Activated naive CD8-positive, alpha-beta T cell treated with anti-CD3 and anti-CD28 coated beads, Interleukin-2, amount 50 U/mL, for 24 hours (primary cell): ENCODE results near the gene TP53INP2.
A peak's percentile ranks its signal among the peaks of the same experiment; 100 is the strongest.
"Not testable (repeated sequence)": the region's sequence is repeated elsewhere in the genome, so short reads cannot be mapped to it uniquely, and the experiment has no call there.

ENCODE experiments used
- ATAC-seq: fragments of 150-1000 bp; cut with Tn5 transposase; one replicate; pipeline ENCODE4 v1.10.0; 2021
- DNase-seq: peaks from one replicate; pipeline ENCODE4 v3.0.0; 2021
- H3K27ac Mint-ChIP-seq: one replicate; pipeline ENCODE4 v1.8.0; 2021; ENCODE audit warnings: mild to moderate bottlenecking, mixed read lengths
- H3K27me3 Mint-ChIP-seq: one replicate; pipeline ENCODE4 v1.8.0; 2021; ENCODE audit warnings: mixed read lengths
- H3K36me3 Mint-ChIP-seq: one replicate; pipeline ENCODE4 v1.8.0; 2021; ENCODE audit warnings: low read depth, mixed read lengths
- H3K4me1 Mint-ChIP-seq: one replicate; pipeline ENCODE4 v1.8.0; 2021; ENCODE audit warnings: mixed read lengths
- H3K4me3 Mint-ChIP-seq: one replicate; pipeline ENCODE4 v1.8.0; 2021; ENCODE audit warnings: mild to moderate bottlenecking, moderate library complexity, mixed read lengths
- H3K9me3 Mint-ChIP-seq: one replicate; pipeline ENCODE4 v1.8.0; 2021; ENCODE audit warnings: mixed read lengths

TP53INP2 gene

DNA sequence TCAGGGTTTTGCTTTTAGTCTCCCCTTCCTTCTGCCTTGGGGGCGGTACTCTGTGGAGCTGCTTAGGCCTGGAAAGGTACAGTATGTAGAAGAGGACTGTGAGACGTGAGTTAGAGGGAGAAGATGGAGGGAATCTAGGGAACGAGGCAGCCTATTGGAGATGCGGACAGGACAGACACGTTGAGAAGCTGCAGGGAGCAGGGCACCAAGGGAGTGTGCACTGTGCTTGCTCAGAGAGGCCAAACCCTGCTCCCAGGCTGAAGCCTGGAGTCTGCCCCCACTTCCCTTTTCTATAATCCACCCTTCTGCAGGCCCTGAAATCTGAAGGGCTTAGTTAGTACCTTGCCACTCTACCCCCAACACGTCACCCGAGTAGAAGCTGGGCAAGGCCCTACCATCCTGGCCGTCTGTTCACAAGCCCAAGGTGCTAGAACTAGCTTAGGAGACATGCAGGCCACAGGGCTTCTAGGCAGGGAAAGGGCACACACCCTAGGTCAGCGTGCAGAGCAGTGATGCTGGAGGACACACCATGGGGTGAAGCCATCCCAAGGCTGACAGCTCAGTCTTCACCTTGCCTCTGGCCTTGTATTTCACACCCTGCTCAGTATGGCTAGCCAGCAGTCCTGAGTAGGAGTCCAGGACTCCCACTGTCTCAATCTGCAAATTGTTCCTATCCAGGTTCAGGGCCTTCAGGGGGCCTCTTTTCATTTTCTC is 6.9 kb downstream of the TP53INP2 start:
- Mint-ChIP-seq H3K4me3 (peak overlapping the region; percentile 88), H3K9me3 (no peaks in the 10 kb centered on the region), H3K36me3 (peaks cover 10% of the 10 kb centered on the region), H3K27ac (no peak overlapping the region), H3K4me1 (peaks cover 25% of the 10 kb centered on the region), H3K27me3 (no peaks in the 10 kb centered on the region)
- ATAC-seq (no peak), DNase-seq (no peak)

DNA sequence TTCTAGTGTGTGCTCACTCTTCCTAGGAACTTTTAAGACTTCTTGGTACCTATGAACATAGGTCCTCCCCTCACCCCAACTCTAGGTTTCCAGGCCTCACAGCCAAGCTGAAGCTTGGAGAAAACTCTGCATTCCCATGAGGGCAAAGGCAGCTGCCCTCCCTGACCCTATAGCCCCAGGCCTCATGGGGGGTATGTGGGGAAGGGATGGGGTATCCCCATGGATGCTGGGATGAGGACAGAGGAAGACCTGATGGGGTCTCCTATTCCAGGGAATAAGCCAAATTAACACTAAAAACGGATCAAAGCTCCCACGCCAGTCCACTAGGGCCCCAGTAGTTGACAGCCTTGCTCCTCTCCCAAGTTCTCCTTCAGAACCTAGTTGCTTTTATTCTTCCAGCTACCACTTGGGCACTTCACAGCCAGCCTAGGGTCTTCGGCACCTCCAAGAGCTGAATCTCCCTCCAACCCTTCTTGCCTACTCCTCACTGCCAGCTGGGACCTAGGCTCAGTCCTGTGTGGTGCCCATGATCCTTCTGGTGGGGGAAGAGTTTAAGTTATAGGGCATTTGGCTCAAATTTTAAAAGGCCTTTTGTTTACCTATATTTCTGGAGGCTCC is 7.8 kb downstream of the TP53INP2 start:
- Mint-ChIP-seq H3K9me3 (no peaks in the 10 kb centered on the region), H3K36me3 (peaks cover 10% of the 10 kb centered on the region), H3K4me3 (no peak overlapping the region), H3K27ac (no peak overlapping the region), H3K4me1 (peaks cover 25% of the 10 kb centered on the region), H3K27me3 (no peaks in the 10 kb centered on the region)
- no peak for DNase-seq
- ATAC-seq, result no peak

DNA sequence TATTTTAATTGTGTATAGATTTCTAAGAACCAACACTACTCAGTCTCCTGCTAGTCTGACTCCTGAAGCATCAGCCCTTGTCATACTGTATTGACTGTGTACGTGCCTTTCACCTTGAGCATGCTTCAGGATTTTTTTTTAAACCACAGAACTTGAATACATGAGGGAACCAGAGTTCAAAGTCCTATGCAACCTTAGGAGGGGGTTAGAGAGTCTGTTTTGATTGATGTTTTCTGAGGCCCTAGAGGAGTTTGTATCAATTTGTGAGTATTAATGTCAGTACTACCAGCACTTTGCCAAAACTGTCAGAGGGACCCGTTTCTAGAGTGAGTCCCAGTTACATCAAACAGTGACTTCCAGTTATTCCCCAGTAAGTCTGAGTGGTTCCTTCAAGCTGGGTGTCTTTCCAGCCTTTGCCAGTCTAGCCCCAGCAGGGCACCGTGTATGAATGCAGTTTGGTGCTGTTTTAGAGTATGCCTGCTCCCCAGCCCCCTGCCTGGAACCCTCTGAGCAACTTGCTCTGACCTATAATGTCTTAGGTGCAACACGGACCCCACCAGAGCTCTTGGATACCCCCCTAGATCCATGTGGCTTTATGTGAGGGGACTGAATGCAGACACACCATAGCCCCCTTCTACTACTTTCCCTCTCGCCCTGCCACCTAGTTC is 8.5 kb downstream of the TP53INP2 start:
- DNase-seq, result no peak
- ATAC-seq, result no peak
- no peaks in the 10 kb centered on the region for H3K27me3 Mint-ChIP-seq
- H3K36me3 Mint-ChIP-seq, result peaks cover 12% of the 10 kb centered on the region
- peaks cover 26% of the 10 kb centered on the region for H3K4me1 Mint-ChIP-seq
- H3K27ac Mint-ChIP-seq, result no peak overlapping the region
- no peaks in the 10 kb centered on the region for H3K9me3 Mint-ChIP-seq
- no peak overlapping the region for H3K4me3 Mint-ChIP-seq

DNA sequence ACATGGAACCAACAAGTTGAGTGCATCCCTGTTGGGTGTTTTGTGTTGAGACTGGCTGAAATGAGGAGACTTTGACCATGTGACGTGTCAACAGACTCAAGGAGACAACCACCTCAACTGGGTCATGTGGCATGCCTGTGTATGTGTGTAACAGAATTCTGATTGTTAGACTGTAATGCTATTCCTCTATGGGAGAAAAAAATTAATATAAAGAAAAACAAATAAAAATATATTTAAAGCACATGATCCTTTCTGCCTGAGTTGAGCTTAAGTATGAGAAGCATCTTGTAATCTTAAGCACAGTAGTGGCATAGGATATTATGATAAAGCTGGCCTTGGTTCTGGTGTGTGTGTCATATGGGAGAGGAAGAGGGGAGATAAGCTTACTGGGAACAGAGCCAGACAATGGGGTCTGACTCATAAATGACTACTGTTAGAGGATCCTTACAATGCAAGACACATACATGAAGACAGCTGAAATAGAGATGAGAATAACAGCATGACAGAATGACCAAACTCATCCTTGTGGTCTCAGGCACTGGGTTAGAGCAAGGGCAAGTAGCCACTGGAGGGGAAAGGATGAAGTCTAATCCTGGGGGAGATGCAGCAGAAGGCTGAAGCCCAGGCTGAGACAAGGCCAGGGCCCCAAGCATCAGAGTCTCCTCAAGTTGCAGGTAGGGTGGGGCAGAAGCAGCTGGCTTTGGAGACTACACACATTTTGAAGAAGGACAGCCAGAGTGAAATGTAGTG is 9.2 kb downstream of the TP53INP2 start:
- ATAC-seq (peak; percentile 5), DNase-seq (no peak)
- no peaks in the 10 kb centered on the region for H3K9me3 Mint-ChIP-seq
- no peak overlapping the region for H3K27ac Mint-ChIP-seq
- H3K27me3 Mint-ChIP-seq, result no peaks in the 10 kb centered on the region
- peaks cover 25% of the 10 kb centered on the region for H3K4me1 Mint-ChIP-seq
- H3K4me3 Mint-ChIP-seq, result no peak overlapping the region
- H3K36me3 Mint-ChIP-seq, result peaks cover 13% of the 10 kb centered on the region

DNA sequence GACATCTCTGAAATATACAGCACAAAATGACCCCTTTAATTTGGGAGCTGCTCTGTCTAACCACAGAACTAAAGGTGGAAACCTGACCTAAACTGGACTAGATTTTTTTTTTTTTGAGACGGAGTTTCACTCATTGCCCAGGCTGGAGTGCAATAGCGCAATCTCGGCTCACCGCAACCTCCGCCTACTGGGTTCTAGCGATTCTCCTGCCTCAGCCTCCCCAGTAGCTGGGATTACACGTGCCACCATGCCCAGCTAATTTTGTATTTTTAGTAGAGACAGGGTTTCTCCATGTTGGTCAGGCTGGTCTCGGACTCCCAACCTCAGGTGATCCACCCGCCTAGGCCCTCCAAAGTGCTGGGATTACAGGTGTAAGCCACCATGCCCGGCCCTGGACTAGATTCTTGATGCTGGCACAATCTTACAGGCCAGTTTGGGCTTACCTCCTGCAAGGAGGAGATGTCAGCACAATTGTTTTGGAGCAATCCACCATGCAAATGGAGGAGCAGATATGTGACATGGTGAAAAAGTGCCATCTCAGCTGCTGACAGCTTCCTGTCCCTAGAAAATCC is 9.9 kb downstream of the TP53INP2 start:
- H3K4me1 Mint-ChIP-seq, result peaks cover 26% of the 10 kb centered on the region
- not testable (repeated sequence) for ATAC-seq

DNA sequence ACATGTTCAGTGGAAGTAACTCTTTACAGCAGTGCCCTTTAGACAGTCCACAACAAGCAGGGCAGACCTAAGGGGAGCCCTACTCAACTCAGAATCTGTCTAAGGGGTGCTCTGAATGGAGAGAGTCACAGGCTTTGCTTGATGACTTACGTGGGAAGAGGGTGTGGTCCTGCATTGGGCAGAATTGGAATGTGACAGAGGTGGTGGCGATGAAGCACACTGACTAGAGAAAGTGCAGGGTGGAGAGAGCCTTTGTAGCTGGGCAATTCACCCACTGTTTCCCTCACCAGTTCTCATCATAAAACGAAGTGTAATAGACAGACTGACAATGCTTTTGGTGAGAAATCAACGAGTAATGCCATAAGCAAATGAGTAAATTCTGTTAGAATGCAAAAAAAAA is 11.2 kb downstream of the TP53INP2 start:
- ATAC-seq (no peak), DNase-seq (no peak)
- H3K4me1 Mint-ChIP-seq, result peaks cover 36% of the 10 kb centered on the region
- H3K4me3 Mint-ChIP-seq, result no peak overlapping the region
- no peaks in the 10 kb centered on the region for H3K9me3 Mint-ChIP-seq
- no peaks in the 10 kb centered on the region for H3K27me3 Mint-ChIP-seq
- H3K36me3 Mint-ChIP-seq, result peaks cover 13% of the 10 kb centered on the region
- H3K27ac Mint-ChIP-seq, result no peak overlapping the region

More for the DNA sequence above, 9.9 kb downstream of the TP53INP2 start:
- H3K4me3 Mint-ChIP-seq, H3K9me3 Mint-ChIP-seq, H3K27me3 Mint-ChIP-seq, H3K27ac Mint-ChIP-seq, DNase-seq: not testable (repeated sequence)
- peaks cover 13% of the 10 kb centered on the region for H3K36me3 Mint-ChIP-seq

DNA sequence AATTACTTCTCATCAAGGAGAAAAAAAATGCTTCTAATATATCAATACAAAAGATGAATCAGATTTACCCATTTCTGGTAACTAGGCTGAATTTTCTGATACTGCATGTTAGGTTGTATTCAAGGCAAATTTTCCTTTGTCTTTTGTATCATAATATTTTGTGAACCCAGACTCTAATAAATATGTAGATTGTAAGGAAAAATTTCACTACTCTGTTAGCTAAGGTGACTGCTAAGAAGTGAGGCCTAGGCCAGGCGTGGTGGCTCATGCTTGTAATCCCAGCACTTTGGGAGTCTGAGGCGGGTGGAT is 12.7 kb downstream of the TP53INP2 start:
- H3K4me1 Mint-ChIP-seq, result peaks cover 34% of the 10 kb centered on the region
- no peaks in the 10 kb centered on the region for H3K9me3 Mint-ChIP-seq
- H3K36me3 Mint-ChIP-seq, result peaks cover 13% of the 10 kb centered on the region
- no peaks in the 10 kb centered on the region for H3K27me3 Mint-ChIP-seq
- DNase-seq (no peak), ATAC-seq (no peak)
- H3K4me3 Mint-ChIP-seq, result no peak overlapping the region
- H3K27ac Mint-ChIP-seq, result no peak overlapping the region

DNA sequence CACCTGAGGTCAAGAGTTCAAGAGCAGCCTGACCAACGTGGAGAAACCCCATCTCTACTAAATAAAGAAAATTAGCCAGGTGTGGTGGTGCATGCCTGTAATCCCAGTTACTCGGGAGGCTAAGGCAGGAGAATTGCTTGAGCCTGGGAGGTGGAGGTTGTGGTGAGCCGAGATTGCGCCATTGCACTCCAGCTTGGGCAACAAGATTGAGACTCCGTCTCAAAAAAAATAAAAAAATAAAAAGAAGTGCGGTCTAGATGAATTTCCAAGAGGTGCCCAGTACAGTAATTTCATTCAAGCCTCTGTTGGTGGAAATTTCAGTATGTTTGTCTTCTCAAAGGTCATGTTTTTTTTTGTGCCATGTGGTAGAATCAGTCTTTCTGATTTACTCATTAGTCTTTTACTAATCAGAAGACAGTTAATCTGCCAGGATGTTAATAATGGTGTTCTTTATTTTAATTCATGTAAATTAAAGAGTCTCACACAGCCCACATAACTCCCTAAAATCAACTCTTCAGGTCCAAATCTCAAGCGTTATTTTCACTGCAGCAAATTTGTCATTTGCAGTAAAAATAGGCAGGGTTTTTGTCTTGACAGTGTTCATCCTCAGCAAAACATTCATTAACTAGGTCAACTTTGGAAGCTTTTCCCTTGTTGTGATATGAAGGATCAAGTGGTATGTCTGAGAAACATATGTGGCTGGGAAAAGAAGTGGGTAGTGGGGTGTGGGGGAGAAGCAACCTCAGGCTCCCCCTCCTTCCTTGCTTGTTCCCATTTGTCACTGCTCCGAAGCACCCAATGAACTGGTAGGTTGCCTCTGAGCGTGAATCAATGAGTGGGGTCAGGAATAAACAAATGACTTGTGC is 13.3 kb downstream of the TP53INP2 start:
- no peak overlapping the region for H3K27ac Mint-ChIP-seq

DNA sequence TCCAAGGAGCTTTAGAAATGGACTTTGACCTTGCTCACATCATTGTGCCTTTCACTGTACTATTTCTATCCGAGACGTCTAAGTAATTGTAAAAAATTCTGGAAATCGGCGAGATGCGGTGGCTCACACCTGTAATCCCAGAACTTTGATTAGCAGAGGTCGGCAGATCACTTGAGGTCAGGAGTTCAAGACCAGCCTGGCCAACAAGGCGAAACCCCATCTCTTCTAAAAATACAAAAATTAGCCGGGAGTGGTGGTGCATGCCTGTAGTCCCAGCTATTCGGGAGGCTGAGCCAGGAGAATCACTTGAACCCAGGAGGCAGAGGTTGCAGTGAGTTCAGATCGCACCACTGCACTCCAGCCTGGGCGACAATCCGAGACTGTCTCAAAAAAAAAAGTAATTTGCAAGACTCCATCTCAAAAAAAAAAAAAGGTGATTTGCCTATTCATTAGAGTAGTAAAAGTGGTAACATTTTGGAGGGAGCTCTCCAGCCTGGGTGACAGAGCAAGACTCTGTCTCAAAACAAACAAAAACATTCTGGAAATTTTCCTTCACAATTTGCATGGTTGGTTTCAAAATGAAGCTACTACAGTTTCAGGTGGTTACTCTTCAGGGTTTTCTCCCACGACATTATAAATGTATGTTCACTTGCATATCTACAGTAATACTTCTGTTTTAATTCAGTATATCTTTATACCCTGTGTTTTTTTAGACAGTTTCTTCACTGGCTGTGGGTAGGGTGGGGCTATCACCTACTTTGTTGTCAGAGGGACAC is 15.3 kb downstream of the TP53INP2 start:
- DNase-seq, H3K36me3 Mint-ChIP-seq, H3K27ac Mint-ChIP-seq, H3K9me3 Mint-ChIP-seq, H3K4me3 Mint-ChIP-seq, H3K27me3 Mint-ChIP-seq: not testable (repeated sequence)
- peak; percentile 75 for ATAC-seq
- H3K4me1 Mint-ChIP-seq, result peaks cover 26% of the 10 kb centered on the region

More for the DNA sequence above, 13.3 kb downstream of the TP53INP2 start:
- H3K36me3 Mint-ChIP-seq, result peaks cover 13% of the 10 kb centered on the region
- ATAC-seq (no peak), DNase-seq (no peak)
- H3K4me3 Mint-ChIP-seq, result no peak overlapping the region
- no peaks in the 10 kb centered on the region for H3K9me3 Mint-ChIP-seq
- peaks cover 34% of the 10 kb centered on the region for H3K4me1 Mint-ChIP-seq
- no peaks in the 10 kb centered on the region for H3K27me3 Mint-ChIP-seq

DNA sequence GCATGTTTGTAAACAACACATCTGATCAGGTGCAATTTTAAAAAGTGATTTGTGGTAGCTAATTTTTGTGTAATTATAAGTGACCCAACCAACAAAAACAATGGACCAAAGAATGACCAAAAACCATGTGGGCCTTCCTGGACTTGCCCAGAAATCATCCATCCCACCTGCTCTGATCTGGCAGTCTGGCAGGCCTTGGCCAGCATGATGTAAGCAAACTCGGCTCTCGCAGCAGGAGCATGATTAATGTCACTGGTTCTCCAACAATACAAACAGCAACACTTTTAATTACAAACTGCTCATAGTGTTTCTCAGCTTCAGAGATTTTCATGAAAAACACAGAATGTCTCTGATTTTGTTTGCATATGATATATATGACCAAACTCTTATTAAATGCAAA is 16.1 kb downstream of the TP53INP2 start:
- Mint-ChIP-seq H3K27ac (no peak overlapping the region), H3K36me3 (peaks cover 4% of the 10 kb centered on the region)

DNA sequence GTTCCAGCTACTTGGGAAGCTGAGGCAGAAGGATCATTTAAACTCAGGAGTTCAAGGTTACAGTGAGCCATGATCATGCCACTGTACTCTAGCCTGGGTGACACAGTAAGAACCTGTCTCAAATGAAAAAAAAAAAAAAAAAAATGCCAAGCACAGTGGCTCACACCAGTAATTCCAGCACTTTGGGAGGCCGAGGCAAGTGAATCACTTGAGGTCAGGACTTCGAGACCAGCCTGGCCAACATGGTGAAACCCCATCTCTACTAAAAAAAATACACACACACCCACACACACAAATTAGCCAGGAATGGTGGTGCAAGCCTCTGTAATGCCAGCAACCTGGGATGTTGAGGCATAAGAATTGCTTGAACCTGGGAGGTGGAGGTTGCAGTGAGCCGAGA is 18.4 kb downstream of the TP53INP2 start:
- not testable (repeated sequence) for H3K9me3 Mint-ChIP-seq, ATAC-seq, H3K27ac Mint-ChIP-seq, H3K27me3 Mint-ChIP-seq, DNase-seq, H3K4me3 Mint-ChIP-seq
- H3K4me1 Mint-ChIP-seq, result peaks cover 26% of the 10 kb centered on the region
- peaks cover 18% of the 10 kb centered on the region for H3K36me3 Mint-ChIP-seq

More for the DNA sequence above, 16.1 kb downstream of the TP53INP2 start:
- no peak overlapping the region for H3K4me3 Mint-ChIP-seq
- no peaks in the 10 kb centered on the region for H3K9me3 Mint-ChIP-seq
- no peak for DNase-seq
- peaks cover 26% of the 10 kb centered on the region for H3K4me1 Mint-ChIP-seq
- no peak for ATAC-seq
- no peaks in the 10 kb centered on the region for H3K27me3 Mint-ChIP-seq

DNA sequence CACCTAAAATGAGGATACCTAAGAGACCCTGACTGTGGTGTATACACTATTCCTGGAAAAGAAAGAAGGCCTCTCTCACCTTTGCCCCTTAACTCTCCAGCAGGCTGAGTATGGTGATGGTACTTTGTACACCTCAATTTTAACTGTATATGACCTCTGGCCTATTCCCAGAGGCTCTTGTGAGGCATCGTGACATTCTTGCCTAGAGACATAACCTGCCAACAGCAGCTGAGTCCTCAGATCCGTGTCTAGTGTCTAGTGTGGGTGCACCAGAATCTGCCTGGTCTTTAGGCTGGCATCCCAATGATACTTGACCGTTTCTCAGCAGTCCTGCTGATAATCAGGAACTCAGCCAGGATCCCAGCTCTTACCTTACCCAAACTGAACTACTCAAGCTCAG is 20.0 kb downstream of the TP53INP2 start:
- no peaks in the 10 kb centered on the region for H3K9me3 Mint-ChIP-seq
- no peak overlapping the region for H3K27ac Mint-ChIP-seq
- peaks cover 15% of the 10 kb centered on the region for H3K36me3 Mint-ChIP-seq
- H3K27me3 Mint-ChIP-seq, result no peaks in the 10 kb centered on the region
- H3K4me1 Mint-ChIP-seq, result peaks cover 15% of the 10 kb centered on the region
- no peak overlapping the region for H3K4me3 Mint-ChIP-seq
- ATAC-seq (no peak), DNase-seq (no peak)

DNA sequence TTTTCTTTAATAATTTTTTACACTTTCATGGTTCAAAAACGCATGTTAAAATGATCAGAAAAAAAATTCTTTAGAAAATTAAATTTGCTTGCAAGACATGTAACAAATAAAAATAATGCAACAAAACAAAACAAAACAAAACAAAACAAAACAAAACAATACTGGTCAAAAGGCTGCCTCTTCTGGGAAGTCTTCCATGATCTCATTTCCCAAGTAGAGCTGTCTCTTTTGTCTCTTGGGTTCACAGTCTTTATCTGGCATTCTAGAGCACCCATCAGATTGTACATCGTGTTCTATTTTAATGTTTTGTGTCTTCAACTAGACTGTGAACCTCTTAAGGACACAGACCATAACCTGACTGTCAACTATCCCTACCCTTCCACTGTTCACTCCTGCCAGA is 25.3 kb downstream of the TP53INP2 start:
- Mint-ChIP-seq H3K36me3 (peaks cover 26% of the 10 kb centered on the region), H3K4me1 (no peaks in the 10 kb centered on the region), H3K9me3 (no peaks in the 10 kb centered on the region), H3K27me3 (no peaks in the 10 kb centered on the region), H3K4me3 (no peak overlapping the region), H3K27ac (no peak overlapping the region)
- no peak for ATAC-seq
- no peak for DNase-seq
